Measurements from ENCODE around the gene ACOT4.

- TF ChIP-seq CTCF (IDR thresholded peaks at IDR 0.05) (no peak), POLR2AphosphoS5 (IDR thresholded peaks at IDR 0.05) (no peak)
Observed at GRCh38 chr14:73630009-73630780, 38.5 kb downstream of the ACOT4 start.

All from prostate gland (tissue), 2 donors.